Hematopoietic multipotent progenitor cell treated with erythropoietin and hydrocortisone succinate and interleukin-3 and kit ligand, for 17 days (in vitro differentiated cells): Measurements from ENCODE around the gene CCDC38.
"Not testable (repeated sequence)": the region's sequence is repeated elsewhere in the genome, so short reads cannot be mapped to it uniquely, and the experiment has no call there.

Source experiments
- DNase-seq: peaks from one replicate; pipeline ENCODE4 v3.0.0-alpha.2; 2015; ENCODE audit warnings: low spot score

The CCDC38 gene

GRCh38 chr12:95882080-95882479 is 60.3 kb downstream of the CCDC38 start:
- no peak for DNase-seq

- no peak for DNase-seq
These were observed 61.0 kb downstream of the CCDC38 start for GRCh38 chr12:95881331-95881955.

- DNase-seq, result no peak
These were observed 61.5 kb downstream of the CCDC38 start for GRCh38 chr12:95880895-95881294.

- no peak for DNase-seq
These were observed 64.8 kb downstream of the CCDC38 start for GRCh38 chr12:95877622-95878021.

- no peak for DNase-seq
These were observed 68.0 kb downstream of the CCDC38 start for GRCh38 chr12:95874452-95874851.

GRCh38 chr12:95870897-95871296 is 71.5 kb downstream of the CCDC38 start:
- DNase-seq, result no peak

- DNase-seq, result no peak
These were observed 79.1 kb downstream of the CCDC38 start for GRCh38 chr12:95863337-95863736.

GRCh38 chr12:95862038-95862437 is 80.4 kb downstream of the CCDC38 start:
- no peak for DNase-seq

GRCh38 chr12:95859947-95860850 is 82.2 kb downstream of the CCDC38 start:
- no peak for DNase-seq

GRCh38 chr12:95859344-95859816 is 83.0 kb downstream of the CCDC38 start:
- DNase-seq, result peak; percentile 12

GRCh38 chr12:95858451-95859343 is 83.7 kb downstream of the CCDC38 start, which contains the start of gene SNRPF:
SNRPF (plus strand) TSS chr12:95858952; CDS start chr12:95859074, 122 bp downstream.
- peak; percentile 96 for DNase-seq

- DNase-seq, result no peak
These were observed 84.6 kb downstream of the CCDC38 start for GRCh38 chr12:95857799-95858198.

- no peak for DNase-seq
These were observed 85.3 kb downstream of the CCDC38 start for GRCh38 chr12:95857156-95857555.

- no peak for DNase-seq
These were observed 90.3 kb downstream of the CCDC38 start for GRCh38 chr12:95852133-95852532.

- DNase-seq, result no peak
These were observed 90.8 kb downstream of the CCDC38 start for GRCh38 chr12:95851606-95852005.

- DNase-seq, result no peak
These were observed 93.6 kb downstream of the CCDC38 start for GRCh38 chr12:95848575-95849388.

- not testable (repeated sequence) for DNase-seq
These were observed 100.0 kb downstream of the CCDC38 start for GRCh38 chr12:95842426-95842825.

- no peak for DNase-seq
These were observed 104.3 kb downstream of the CCDC38 start for GRCh38 chr12:95838125-95838524.

- DNase-seq, result no peak
These were observed 105.0 kb downstream of the CCDC38 start for GRCh38 chr12:95837240-95838038.

- no peak for DNase-seq
These were observed 105.7 kb downstream of the CCDC38 start for GRCh38 chr12:95836630-95837239.
